Nephron progenitor cell (in vitro differentiated cells): ENCODE data around the gene MAGI2.

ENCODE experiments used
- DNase-seq: peaks from one replicate; pipeline ENCODE4 v3.0.0; 2021
- H3K27ac Mint-ChIP-seq: 2 replicates; pipeline ENCODE4 v1.8.0; 2021; ENCODE audit warnings: mild to moderate bottlenecking, moderate library complexity, mixed read lengths
- H3K27me3 Mint-ChIP-seq: 2 replicates; pipeline ENCODE4 v1.8.0; 2021; ENCODE audit warnings: mild to moderate bottlenecking, low read depth, mixed read lengths; ENCODE audit not compliant: poor library complexity
- H3K36me3 Mint-ChIP-seq: 2 replicates; pipeline ENCODE4 v1.8.0; 2021; ENCODE audit warnings: low read depth, mixed read lengths
- H3K4me1 Mint-ChIP-seq: 2 replicates; pipeline ENCODE4 v1.8.0; 2021; ENCODE audit warnings: mixed read lengths
- H3K4me3 Mint-ChIP-seq: 2 replicates; pipeline ENCODE4 v1.8.0; 2021; ENCODE audit warnings: mild to moderate bottlenecking, moderate library complexity, mixed read lengths
- H3K9me3 Mint-ChIP-seq: 2 replicates; pipeline ENCODE4 v1.8.0; 2021; ENCODE audit warnings: mild to moderate bottlenecking, moderate library complexity, mixed read lengths
- TF ChIP-seq, protein P1 (sequence below): fragments of 200-600 bp; sonication (generic); IDR thresholded peaks from 2 replicates; pipeline ENCODE4 v1.5.0; 2021; ENCODE audit warnings: antibody characterized with exemption

Gene MAGI2

DNA sequence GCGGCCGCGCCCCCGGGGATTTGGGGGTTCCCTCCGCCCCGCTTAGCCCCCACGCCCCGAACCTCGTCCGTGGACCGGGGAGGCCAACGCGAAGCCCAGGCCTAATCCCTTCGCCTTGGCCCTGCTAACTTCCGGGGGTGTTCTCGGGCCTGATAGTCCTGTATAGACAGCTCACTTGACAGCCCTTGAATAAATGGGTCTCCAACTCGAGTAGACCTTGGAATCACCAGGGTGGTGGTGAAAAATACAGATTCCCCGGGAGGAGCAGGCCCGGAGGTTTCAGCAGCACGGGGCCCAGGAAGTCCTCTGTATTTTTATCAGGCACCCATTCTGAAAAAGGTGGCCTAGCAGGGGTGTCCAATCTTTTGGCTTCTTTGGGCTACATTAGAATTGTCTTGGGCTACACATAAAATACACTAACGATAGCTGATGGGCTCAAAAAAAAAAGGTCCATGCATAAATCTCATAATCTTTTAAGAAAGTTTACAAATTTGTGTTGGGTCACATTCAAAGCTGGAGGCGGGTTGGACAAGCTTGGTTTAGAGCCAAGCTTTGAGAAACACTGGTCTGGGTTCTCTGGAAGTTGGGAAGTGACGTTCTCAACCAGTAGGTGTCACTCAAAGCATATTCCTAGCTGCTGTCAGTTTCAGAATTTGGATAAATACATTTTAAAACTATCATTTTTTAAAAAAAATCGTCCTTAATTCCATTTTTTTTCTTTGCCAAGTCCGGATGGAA is 1433.2 kb downstream of the MAGI2 start:
- TF ChIP-seq, protein P1, sequence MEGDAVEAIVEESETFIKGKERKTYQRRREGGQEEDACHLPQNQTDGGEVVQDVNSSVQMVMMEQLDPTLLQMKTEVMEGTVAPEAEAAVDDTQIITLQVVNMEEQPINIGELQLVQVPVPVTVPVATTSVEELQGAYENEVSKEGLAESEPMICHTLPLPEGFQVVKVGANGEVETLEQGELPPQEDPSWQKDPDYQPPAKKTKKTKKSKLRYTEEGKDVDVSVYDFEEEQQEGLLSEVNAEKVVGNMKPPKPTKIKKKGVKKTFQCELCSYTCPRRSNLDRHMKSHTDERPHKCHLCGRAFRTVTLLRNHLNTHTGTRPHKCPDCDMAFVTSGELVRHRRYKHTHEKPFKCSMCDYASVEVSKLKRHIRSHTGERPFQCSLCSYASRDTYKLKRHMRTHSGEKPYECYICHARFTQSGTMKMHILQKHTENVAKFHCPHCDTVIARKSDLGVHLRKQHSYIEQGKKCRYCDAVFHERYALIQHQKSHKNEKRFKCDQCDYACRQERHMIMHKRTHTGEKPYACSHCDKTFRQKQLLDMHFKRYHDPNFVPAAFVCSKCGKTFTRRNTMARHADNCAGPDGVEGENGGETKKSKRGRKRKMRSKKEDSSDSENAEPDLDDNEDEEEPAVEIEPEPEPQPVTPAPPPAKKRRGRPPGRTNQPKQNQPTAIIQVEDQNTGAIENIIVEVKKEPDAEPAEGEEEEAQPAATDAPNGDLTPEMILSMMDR = peak; percentile 78
- peaks cover 4% of the 10 kb centered on the region for H3K27me3 Mint-ChIP-seq
- no peaks in the 10 kb centered on the region for H3K9me3 Mint-ChIP-seq
- peak overlapping the region; percentile 82 for H3K4me3 Mint-ChIP-seq
- no peak overlapping the region for H3K27ac Mint-ChIP-seq
- peaks cover 24% of the 10 kb centered on the region for H3K4me1 Mint-ChIP-seq
- peak; percentile 33 for DNase-seq
- no peaks in the 10 kb centered on the region for H3K36me3 Mint-ChIP-seq

DNA sequence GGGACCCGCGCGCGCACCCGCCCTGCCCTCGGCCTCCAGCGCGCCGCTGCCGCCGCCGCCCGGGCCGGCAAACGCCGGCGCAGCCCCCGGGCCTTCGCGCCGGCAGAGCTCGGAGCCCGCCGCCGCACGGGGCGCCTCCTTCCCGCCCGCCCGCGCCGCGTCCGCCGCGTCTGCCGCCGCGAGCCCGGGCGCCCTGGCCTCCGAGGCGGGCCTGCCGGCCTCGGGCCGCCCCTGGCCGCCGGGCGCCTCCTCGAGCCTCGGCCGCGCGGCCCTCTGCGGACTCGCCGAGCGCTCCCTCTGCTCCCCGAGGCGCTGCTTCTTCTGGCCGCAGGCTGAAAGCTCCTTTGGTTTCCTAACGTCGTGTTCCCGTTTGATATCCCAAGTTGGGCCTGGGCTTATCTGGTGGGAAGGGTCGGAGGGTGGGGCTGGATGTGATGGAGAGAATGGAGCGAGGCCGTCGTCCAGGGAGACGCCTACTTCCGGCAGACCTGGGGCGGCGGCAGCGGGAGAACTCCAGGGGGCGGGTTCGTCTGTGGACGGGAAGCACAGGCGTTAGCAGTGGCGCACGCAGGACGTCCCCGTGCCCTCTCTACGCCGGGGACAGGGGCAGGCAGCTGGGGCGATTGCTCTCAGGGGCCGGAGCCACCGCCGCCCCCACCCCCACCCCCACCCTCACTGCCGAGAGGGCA is 1433.9 kb downstream of the MAGI2 start:
- DNase-seq = peak; percentile 80
- no peaks in the 10 kb centered on the region for H3K9me3 Mint-ChIP-seq
- peaks cover 4% of the 10 kb centered on the region for H3K27me3 Mint-ChIP-seq
- TF ChIP-seq, protein P1 = no peak
- peak overlapping the region; percentile 87 for H3K4me3 Mint-ChIP-seq
- peaks cover 24% of the 10 kb centered on the region for H3K4me1 Mint-ChIP-seq
- H3K36me3 Mint-ChIP-seq = no peaks in the 10 kb centered on the region
- peak overlapping the region; percentile 93 for H3K27ac Mint-ChIP-seq

DNA sequence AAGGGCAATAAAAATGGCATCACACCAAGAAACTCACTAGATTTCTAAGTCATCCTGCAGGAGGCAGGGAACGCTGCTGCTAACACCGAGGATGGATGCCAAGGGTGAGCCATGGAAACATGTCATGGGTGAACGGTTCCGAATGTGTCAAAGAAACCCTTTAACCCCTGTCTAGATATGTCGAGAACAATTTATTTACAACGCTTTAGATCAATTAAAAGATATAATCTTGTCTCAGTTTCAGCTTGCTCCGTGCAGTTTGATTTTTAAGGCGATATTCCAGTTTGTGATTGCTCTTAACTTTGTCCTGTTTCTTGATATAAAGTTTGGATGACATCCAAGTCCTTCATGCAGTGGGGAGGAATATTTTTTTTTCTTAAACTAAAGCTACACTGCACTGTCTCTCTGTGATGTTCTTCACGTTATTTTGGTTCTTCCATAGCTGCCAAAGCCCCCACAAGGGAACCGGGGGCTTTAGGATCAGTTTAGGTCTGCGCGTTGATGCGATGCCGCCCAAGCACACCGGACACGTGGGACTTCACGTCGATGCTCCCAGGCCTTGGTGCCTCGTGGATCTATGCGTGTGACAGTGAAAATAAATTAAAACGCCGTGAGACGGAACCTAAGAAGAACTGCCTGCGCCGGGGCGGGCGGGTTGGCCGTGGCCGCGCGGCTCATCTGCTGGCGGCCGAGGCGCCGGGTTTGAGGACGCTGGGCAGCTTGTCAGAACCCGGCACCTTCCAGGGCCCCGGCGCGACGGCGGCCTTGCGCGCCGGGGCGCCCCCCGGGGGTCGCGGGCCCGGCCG is 1434.6 kb downstream of the MAGI2 start:
- H3K9me3 Mint-ChIP-seq = no peaks in the 10 kb centered on the region
- H3K4me3 Mint-ChIP-seq = peak overlapping the region; percentile 89
- peaks cover 24% of the 10 kb centered on the region for H3K4me1 Mint-ChIP-seq
- DNase-seq = peak; percentile 17
- H3K27ac Mint-ChIP-seq = peak overlapping the region; percentile 66
- H3K27me3 Mint-ChIP-seq = peaks cover 4% of the 10 kb centered on the region
- no peaks in the 10 kb centered on the region for H3K36me3 Mint-ChIP-seq
- TF ChIP-seq, protein P1 = no peak

DNA sequence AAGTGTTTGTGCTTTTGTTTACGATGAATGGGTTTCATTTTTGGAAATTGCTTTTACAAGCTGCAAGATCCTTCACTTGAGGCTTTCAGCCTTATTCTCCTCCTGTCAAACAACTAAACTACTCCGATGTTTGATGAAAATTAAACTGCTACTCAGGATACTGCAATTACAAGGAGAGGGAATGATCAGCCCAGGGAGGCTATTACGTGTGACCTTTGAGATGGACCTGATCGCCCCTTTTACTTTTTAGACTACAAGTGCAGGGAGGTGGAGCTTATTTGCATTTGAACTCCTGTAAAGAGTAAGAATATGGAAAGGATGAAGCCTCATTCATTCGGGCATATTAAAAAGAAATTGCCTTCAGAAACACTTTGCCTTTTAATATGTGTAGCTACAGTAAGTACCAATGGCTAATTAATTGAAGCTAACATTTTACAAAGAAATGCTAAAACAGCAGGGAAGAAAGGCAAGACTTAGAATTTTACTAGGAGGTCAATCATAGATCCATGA is 1435.8 kb downstream of the MAGI2 start:
- H3K27ac Mint-ChIP-seq = peak overlapping the region; percentile 12
- peaks cover 4% of the 10 kb centered on the region for H3K27me3 Mint-ChIP-seq
- TF ChIP-seq, protein P1 = no peak
- DNase-seq = no peak
- peaks cover 30% of the 10 kb centered on the region for H3K4me1 Mint-ChIP-seq
- peak overlapping the region; percentile 89 for H3K4me3 Mint-ChIP-seq
- H3K9me3 Mint-ChIP-seq = no peaks in the 10 kb centered on the region
- no peaks in the 10 kb centered on the region for H3K36me3 Mint-ChIP-seq

DNA sequence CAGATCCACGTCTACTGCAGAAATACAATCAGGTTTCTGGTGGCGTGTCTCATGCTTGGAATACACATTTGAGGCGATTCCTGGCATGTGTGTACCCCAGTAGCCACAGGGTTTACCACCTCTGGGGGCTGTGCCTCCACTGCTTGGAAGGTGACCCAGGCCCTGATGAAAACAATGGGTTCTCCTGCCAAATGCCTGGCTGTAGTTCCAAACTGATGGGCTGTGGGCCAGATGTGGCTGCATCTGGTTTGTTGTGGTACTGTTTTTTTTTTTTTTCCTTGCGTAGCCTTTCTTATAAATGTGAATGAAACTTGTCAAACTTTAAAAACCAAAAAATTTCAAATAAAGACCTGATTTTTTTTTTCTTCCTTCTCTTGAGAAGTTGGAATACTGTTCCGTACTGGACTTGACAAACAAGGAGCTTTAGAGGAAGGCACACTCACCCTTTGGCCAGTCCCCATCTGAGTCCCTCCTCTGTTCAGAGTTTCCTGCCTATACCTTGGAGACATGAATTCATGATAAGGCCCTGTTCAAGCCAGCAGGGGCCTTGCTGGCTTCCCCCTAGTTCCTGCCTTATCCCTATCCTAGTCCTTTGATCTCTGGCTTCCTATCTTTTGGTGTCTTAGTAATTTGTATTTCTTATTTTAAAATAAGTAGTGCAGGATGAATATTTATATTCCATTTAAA is 1437.8 kb downstream of the MAGI2 start:
- H3K27me3 Mint-ChIP-seq = peaks cover 11% of the 10 kb centered on the region
- no peak overlapping the region for H3K4me3 Mint-ChIP-seq
- TF ChIP-seq, protein P1 = no peak
- peak overlapping the region; percentile 47 for H3K27ac Mint-ChIP-seq
- no peaks in the 10 kb centered on the region for H3K9me3 Mint-ChIP-seq
- DNase-seq = no peak
- H3K4me1 Mint-ChIP-seq = peaks cover 30% of the 10 kb centered on the region
- no peaks in the 10 kb centered on the region for H3K36me3 Mint-ChIP-seq
